Nephron (organoid): Measurements from ENCODE around the gene KRTAP2-2.
"Not testable (repeated sequence)": the region's sequence is repeated elsewhere in the genome, so short reads cannot be mapped to it uniquely, and the experiment has no call there.

ENCODE experiments used
- H3K27ac Mint-ChIP-seq, 3 experiments: 2 replicates each; pipeline ENCODE4 v1.8.0; 2020; ENCODE audit warnings: mixed read lengths in 3 of 3, mild to moderate bottlenecking in 2 of 3, moderate library complexity in 1 of 3
- H3K27me3 Mint-ChIP-seq: 2 replicates; pipeline ENCODE4 v1.8.0; 2021; ENCODE audit warnings: low read depth, mild to moderate bottlenecking, moderate library complexity, mixed read lengths
- H3K36me3 Mint-ChIP-seq: 2 replicates; pipeline ENCODE4 v1.8.0; 2020; ENCODE audit warnings: low read depth, mixed read lengths
- H3K4me1 Mint-ChIP-seq: 2 replicates; pipeline ENCODE4 v1.8.0; 2020; ENCODE audit warnings: mixed read lengths
- H3K4me3 Mint-ChIP-seq, 3 experiments: 2 replicates each; pipeline ENCODE4 v1.8.0; 2020; ENCODE audit warnings: mild to moderate bottlenecking in 3 of 3, mixed read lengths in 3 of 3, moderate library complexity in 2 of 3
- H3K9me3 Mint-ChIP-seq: 2 replicates; pipeline ENCODE4 v1.8.0; 2020; ENCODE audit warnings: mixed read lengths
- CTCF ChIP-seq, 3 experiments: fragments of 200-600 bp; sonication (generic); IDR thresholded peaks; one replicate each; pipeline ENCODE4 v1.5.0; 2021; ENCODE audit warnings: antibody characterized with exemption in 3 of 3; ENCODE audit not compliant: unreplicated experiment in 3 of 3

Gene KRTAP2-2

DNA sequence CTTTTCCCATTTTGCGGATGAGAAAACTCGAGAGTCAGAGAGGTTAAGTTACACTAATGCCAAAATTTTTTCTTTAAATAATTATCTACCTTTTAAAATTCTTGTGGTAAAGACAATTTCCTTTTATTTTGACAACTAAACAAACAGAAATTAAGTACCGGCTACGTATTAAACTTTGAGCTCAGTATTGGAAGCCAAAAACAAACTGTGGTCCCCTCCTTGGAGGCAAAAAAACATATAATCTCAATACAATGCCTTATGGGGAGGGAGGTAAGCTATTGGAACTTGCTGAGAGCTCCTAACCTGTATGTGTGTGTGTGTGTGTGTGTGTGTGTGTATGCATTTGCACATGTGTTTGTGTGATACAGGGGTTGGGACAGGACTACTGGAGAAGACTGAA is 8.4 kb upstream of the KRTAP2-2 start:
- H3K4me3 Mint-ChIP-seq = no peak overlapping the region
- peaks cover 8% of the 10 kb centered on the region for H3K27me3 Mint-ChIP-seq
- TF ChIP-seq CTCF (IDR thresholded peaks at IDR 0.05; ENCODE audit: unreplicated experiment in 3 of 3) = no peak
- no peaks in the 10 kb centered on the region for H3K4me1 Mint-ChIP-seq
- H3K9me3 Mint-ChIP-seq = no peaks in the 10 kb centered on the region
- no peaks in the 10 kb centered on the region for H3K36me3 Mint-ChIP-seq
- H3K27ac Mint-ChIP-seq = no peak overlapping the region

DNA sequence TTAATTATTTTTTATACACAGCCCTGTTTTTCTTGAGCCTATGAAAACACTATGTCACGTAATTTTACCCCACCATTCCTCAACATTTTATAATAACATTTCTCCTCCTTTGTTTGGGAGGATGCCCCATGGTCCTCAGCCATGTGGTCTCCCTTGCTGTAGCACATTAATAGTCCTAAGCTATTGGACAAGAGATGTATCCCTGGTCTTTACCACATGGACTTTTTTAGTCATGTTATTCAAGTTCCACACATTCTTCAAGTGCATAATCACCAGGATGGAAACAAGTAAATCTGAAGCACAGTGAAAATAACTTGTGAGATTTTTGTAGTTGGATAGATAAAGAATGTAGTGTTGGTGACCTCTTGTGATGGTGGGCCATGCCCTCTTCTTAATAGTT is 6.9 kb upstream of the KRTAP2-2 start:
- Mint-ChIP-seq H3K27ac (no peak overlapping the region), H3K4me3 (no peak overlapping the region), H3K4me1 (no peaks in the 10 kb centered on the region), H3K27me3 (peaks cover 7% of the 10 kb centered on the region), H3K9me3 (no peaks in the 10 kb centered on the region), H3K36me3 (no peaks in the 10 kb centered on the region)
- TF ChIP-seq CTCF (IDR thresholded peaks at IDR 0.05; ENCODE audit: unreplicated experiment in 3 of 3) = no peak

DNA sequence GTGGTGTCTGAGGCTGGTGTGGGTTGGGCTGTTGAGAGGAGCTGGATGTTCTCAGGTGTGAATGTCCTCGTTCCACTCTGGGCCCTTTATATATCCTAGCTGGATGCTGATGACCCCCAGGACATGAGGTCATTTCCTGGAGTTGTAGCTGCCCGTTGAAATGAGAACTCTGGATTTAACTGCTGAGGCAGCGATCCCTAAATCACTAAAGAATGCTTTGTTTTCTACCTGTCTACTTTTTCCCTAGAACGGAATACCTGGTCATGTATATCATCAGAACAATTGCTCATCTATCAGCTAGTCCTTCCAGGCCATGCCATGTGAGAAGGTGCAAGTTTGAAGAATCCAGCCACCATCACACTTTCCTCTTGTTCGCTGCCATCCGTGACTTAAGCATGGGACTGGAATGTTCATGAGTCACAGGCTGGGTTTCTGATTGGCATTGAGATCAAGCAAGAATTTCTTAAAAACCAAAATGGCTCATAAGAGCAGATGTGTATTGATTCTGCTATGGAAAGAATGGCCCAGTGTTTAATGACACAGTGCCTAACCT is 5.1 kb upstream of the KRTAP2-2 start, which contains the start of gene KRTAP2-3:
TSS of gene KRTAP2-3 (minus strand) at position 63 of the 553 bp plus-strand sequence. CDS start 64 bp downstream, outside the sequence.
- no peaks in the 10 kb centered on the region for H3K4me1 Mint-ChIP-seq
- H3K27ac Mint-ChIP-seq = no peak within 1 kb of the TSS
- no peaks in the 10 kb centered on the region for H3K9me3 Mint-ChIP-seq
- no peaks in the 10 kb centered on the region for H3K36me3 Mint-ChIP-seq
- no peak for TF ChIP-seq CTCF (IDR thresholded peaks at IDR 0.05; ENCODE audit: unreplicated experiment in 3 of 3)
- H3K4me3 Mint-ChIP-seq = no peak within 1 kb of the TSS
- H3K27me3 Mint-ChIP-seq = peaks cover 7% of the 10 kb centered on the region

DNA sequence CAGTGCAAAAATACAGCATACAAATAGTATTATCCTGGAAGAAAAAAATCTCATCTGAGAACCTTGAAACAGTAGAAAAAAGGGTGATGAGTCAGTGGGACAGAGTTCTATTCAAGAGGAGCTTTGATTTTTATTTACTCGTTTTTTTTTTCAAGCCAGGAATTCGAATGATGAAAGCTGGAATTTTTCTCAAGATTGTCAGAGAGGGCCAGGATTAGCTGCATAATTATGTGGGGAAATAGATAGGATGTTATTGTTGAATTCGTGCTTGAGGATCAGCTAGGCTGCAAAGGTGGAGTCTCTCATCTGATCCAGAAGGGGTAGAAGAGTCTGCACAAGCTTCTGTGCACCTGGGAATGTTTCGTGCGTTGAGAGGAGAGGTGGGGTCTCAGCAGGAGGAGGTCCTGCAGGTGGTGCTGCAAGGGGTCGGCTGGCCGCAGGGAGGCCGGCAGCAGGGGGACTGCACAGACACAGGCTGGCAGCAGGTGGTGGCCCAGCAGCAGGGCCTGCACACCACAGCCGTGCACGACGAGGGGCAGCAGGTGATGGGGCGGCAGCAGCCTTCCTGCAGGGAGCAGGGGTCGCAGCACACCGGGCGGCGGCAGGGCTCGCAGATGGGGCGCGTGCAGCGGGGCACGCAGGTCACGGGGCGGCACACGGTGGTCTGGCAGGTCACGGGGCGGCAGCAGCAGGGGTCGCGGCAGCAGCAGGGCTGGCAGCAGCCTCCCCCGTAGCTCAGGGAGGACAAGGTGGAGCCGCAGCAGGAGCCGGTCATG is 4.4 kb upstream of the KRTAP2-2 start:
- H3K9me3 Mint-ChIP-seq, H3K4me1 Mint-ChIP-seq, H3K36me3 Mint-ChIP-seq, H3K4me3 Mint-ChIP-seq, H3K27me3 Mint-ChIP-seq, H3K27ac Mint-ChIP-seq: not testable (repeated sequence)

DNA sequence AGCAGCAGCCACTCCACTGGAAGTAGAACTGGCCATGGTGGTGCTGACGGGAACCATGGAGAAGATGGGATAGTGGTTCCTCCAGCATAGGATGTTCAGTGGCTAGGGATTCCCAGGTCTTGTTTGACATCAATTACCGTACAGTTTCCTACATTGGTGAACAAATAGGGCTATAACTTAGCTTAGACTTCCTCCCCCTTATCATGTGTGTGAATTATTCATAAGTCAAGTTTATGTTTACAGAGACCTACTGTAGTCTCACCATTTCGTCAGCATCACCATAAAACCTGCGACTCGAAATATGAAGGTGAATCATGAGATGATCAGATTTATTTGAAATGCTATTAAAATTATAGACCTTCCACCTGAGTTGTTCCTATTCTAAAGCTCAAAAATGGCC is 3.7 kb upstream of the KRTAP2-2 start:
- Mint-ChIP-seq H3K4me3 (no peak overlapping the region), H3K4me1 (no peaks in the 10 kb centered on the region), H3K27me3 (peaks cover 4% of the 10 kb centered on the region), H3K36me3 (peaks cover under 1% of the 10 kb centered on the region), H3K27ac (no peak overlapping the region), H3K9me3 (peaks cover under 1% of the 10 kb centered on the region)
- no peak for TF ChIP-seq CTCF (IDR thresholded peaks at IDR 0.05; ENCODE audit: unreplicated experiment in 3 of 3)

GRCh38 chr17:41057547-41057946 is 2.5 kb upstream of the KRTAP2-2 start:
- Mint-ChIP-seq H3K27me3 (peaks cover 3% of the 10 kb centered on the region), H3K4me1 (no peaks in the 10 kb centered on the region), H3K4me3 (no peak overlapping the region), H3K9me3 (peaks cover 4% of the 10 kb centered on the region), H3K27ac (no peak overlapping the region), H3K36me3 (peaks cover 4% of the 10 kb centered on the region)
- TF ChIP-seq CTCF (IDR thresholded peaks at IDR 0.05; ENCODE audit: unreplicated experiment in 3 of 3) = no peak

- H3K36me3 Mint-ChIP-seq, H3K4me3 Mint-ChIP-seq, H3K9me3 Mint-ChIP-seq, H3K4me1 Mint-ChIP-seq, H3K27me3 Mint-ChIP-seq: not testable (repeated sequence)
- peak overlapping the region in 1 of 3 experiments; percentile 56 for H3K27ac Mint-ChIP-seq
These were observed 474 bp downstream of the KRTAP2-2 start for GRCh38 chr17:41054556-41054955.
